Measurements from ENCODE around the gene MMP23B.

DNA sequence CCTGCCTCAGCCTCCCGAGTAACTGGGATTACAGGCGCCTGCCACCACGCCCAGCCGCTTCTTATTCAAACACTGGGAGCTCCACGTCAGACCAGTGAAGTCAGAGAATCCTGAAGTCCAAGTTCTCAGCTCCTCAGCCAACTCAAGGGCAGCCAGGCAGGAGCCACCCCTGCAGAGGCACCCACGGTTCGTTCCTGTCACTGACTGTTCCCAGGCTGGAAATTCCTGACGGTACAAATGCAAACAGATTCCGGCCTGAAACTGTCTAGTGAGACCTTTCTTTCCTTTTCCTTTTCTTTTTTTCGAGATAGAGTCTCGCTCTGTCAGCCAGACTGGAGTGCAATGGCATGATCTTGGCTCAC is 48.9 kb downstream of the MMP23B start:
- no peak for TF ChIP-seq EP300 (IDR thresholded peaks at IDR 0.05; ENCODE audit: borderline replicate concordance in 1 of 2, control insufficient read depth in 1 of 2, low read depth in 2 of 2, low read length in 2 of 2)
- TF ChIP-seq POLR2AphosphoS5 (IDR thresholded peaks at IDR 0.05; ENCODE audit: low read length) = no peak
- no peak for TF ChIP-seq FOS (IDR thresholded peaks at IDR 0.05; ENCODE audit: borderline replicate concordance, extremely low read depth, insufficient read length)
- TF ChIP-seq, protein P1, sequence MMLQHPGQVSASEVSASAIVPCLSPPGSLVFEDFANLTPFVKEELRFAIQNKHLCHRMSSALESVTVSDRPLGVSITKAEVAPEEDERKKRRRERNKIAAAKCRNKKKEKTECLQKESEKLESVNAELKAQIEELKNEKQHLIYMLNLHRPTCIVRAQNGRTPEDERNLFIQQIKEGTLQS (IDR thresholded peaks at IDR 0.05; ENCODE audit: borderline replicate concordance, extremely low read depth, low read depth, low read length) = no peak
- TF ChIP-seq CHD4 (IDR thresholded peaks at IDR 0.05) = no peak
- TF ChIP-seq, protein P2, sequence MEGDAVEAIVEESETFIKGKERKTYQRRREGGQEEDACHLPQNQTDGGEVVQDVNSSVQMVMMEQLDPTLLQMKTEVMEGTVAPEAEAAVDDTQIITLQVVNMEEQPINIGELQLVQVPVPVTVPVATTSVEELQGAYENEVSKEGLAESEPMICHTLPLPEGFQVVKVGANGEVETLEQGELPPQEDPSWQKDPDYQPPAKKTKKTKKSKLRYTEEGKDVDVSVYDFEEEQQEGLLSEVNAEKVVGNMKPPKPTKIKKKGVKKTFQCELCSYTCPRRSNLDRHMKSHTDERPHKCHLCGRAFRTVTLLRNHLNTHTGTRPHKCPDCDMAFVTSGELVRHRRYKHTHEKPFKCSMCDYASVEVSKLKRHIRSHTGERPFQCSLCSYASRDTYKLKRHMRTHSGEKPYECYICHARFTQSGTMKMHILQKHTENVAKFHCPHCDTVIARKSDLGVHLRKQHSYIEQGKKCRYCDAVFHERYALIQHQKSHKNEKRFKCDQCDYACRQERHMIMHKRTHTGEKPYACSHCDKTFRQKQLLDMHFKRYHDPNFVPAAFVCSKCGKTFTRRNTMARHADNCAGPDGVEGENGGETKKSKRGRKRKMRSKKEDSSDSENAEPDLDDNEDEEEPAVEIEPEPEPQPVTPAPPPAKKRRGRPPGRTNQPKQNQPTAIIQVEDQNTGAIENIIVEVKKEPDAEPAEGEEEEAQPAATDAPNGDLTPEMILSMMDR (IDR thresholded peaks at IDR 0.05 in 2 of 3, conservative IDR thresholded peaks at IDR 0.05 in 1 of 3; ENCODE audit: control insufficient read depth in 2 of 3, extremely low read depth in 1 of 3, insufficient read depth in 1 of 3, low read depth in 3 of 3, low read length in 3 of 3) = no peak
- TF ChIP-seq, protein P3, sequence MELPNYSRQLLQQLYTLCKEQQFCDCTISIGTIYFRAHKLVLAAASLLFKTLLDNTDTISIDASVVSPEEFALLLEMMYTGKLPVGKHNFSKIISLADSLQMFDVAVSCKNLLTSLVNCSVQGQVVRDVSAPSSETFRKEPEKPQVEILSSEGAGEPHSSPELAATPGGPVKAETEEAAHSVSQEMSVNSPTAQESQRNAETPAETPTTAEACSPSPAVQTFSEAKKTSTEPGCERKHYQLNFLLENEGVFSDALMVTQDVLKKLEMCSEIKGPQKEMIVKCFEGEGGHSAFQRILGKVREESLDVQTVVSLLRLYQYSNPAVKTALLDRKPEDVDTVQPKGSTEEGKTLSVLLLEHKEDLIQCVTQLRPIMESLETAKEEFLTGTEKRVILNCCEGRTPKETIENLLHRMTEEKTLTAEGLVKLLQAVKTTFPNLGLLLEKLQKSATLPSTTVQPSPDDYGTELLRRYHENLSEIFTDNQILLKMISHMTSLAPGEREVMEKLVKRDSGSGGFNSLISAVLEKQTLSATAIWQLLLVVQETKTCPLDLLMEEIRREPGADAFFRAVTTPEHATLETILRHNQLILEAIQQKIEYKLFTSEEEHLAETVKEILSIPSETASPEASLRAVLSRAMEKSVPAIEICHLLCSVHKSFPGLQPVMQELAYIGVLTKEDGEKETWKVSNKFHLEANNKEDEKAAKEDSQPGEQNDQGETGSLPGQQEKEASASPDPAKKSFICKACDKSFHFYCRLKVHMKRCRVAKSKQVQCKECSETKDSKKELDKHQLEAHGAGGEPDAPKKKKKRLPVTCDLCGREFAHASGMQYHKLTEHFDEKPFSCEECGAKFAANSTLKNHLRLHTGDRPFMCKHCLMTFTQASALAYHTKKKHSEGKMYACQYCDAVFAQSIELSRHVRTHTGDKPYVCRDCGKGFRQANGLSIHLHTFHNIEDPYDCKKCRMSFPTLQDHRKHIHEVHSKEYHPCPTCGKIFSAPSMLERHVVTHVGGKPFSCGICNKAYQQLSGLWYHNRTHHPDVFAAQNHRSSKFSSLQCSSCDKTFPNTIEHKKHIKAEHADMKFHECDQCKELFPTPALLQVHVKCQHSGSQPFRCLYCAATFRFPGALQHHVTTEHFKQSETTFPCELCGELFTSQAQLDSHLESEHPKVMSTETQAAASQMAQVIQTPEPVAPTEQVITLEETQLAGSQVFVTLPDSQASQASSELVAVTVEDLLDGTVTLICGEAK (IDR thresholded peaks at IDR 0.05; ENCODE audit: borderline replicate concordance) = no peak
- TF ChIP-seq CBX3 (IDR thresholded peaks at IDR 0.05; ENCODE audit: borderline replicate concordance, low read depth) = no peak
- TF ChIP-seq ZNF274 (IDR thresholded peaks at IDR 0.05; ENCODE audit: insufficient read depth, insufficient read length) = no peak
- TF ChIP-seq, protein P4, sequence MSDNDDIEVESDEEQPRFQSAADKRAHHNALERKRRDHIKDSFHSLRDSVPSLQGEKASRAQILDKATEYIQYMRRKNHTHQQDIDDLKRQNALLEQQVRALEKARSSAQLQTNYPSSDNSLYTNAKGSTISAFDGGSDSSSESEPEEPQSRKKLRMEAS (IDR thresholded peaks at IDR 0.05; ENCODE audit: low read depth, low read length) = no peak
- no peak for TF ChIP-seq SMAD1 (IDR thresholded peaks at IDR 0.05; ENCODE audit: low read depth, partially characterized antibody)

Measured in GM12878 (cell line).